DOHH2 (cell line): Measurements from ENCODE around the gene VAV2.

Experiments
- CTCF ChIP-seq: fragments of 200-600 bp; sonication (generic); IDR thresholded peaks from one replicate; pipeline ENCODE4 v1.5.1; 2014; ENCODE audit warnings: antibody characterized with exemption, mild to moderate bottlenecking, low read depth, low read length; ENCODE audit not compliant: poor library complexity, severe bottlenecking
- EZH2phosphoT487 ChIP-seq: fragments of 200-600 bp; sonication (generic); IDR thresholded peaks from 2 replicates; pipeline ENCODE4 v1.6.1; 2017; ENCODE audit warnings: borderline replicate concordance, mild to moderate bottlenecking, antibody characterized with exemption, low read length, moderate library complexity, mixed read lengths

- no peak for TF ChIP-seq EZH2phosphoT487
- TF ChIP-seq CTCF = no peak
Observed at GRCh38 chr9:133768371-133768858, 223.7 kb downstream of the VAV2 start.
